GM18520 (cell line): ENCODE results near the gene SLC9A4.

ENCODE experiments used
- ATAC-seq: cut with Tn5 transposase; IDR thresholded peaks from one replicate; pipeline ENCODE4 v1.9.1; 2021; ENCODE audit not compliant: unreplicated experiment

The SLC9A4 gene

GRCh38 chr2:102494570-102494969, 21.5 kb downstream of the SLC9A4 start:
- no peak for ATAC-seq

DNA sequence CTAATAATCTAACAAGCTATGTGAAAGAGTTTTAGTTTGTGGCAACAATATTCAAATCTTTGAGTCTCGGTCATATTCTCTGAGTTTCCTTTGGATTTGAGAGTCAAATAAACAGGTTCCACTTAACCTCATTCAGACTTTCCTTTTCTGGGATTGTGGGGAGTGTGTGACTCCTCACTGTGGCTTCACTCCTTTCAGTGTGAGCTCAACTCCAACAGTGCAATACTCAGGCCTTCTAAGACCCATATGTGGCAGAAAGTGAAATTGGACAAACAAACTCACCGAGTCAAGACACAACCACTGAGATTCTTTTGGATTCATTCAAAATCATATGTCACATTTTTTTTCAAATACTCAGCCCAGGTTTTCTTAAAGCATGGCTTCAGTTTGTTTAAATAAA, 25.4 kb downstream of the SLC9A4 start:
- no peak for ATAC-seq

DNA sequence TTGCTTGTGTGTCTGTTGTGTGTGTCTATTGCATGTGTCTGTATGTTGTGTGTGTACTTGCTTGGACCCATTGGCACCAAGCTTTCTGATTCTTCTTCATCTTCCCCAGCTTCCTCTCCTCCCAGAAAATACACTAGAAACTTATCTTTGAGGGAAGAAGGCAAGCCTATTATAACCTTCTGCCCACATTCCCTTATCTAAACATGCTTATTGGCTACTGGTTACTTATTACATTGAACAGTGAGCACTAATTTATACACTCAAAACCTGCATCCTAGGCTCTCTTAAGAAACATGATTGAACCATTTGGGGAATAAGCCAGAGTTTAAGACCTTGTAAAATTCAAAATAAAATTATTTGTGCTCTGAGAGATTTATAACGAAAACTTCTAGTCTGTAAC, 26.5 kb downstream of the SLC9A4 start:
- no peak for ATAC-seq

DNA sequence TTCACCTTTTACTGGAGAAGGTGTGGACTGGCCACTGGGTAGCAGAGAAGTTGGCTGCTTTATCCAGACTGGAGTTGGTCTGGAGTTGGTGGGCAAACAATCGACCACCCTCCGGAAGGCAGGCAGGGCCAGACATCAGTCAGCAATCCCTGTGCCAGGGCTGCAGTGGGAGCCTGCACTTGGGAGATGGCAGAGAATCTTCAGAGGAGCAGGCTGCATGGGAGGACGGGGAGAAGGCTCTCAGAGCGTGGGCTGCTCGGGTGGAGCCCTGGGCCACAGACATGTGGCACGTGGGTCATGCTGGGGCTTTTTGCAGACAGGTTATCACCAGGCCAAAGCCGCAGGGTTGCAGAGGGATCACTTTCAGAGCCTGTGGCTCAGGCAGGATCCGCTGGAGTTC, 29.6 kb downstream of the SLC9A4 start:
- no peak for ATAC-seq

- no peak for ATAC-seq
Observed at GRCh38 chr2:102504833-102505232, 31.8 kb downstream of the SLC9A4 start.

DNA sequence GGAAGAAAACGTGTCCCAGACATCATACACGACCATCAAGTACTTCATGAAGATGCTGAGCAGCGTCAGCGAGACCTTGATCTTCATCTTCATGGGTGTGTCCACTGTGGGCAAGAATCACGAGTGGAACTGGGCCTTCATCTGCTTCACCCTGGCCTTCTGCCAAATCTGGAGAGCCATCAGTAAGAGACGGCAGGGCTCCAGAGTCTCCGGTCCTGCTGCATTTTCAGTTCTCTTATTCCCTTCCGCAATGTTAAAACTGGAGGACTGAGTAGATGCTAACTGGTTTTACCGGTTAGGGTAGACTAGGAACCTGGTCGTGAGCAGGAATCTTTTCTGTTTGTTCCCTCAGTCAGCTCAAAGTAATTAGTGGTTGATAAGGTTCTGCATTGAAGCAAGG, 32.3 kb downstream of the SLC9A4 start:
- no peak for ATAC-seq

- ATAC-seq: no peak
Observed at GRCh38 chr2:102506743-102507142, 33.7 kb downstream of the SLC9A4 start.

GRCh38 chr2:102508863-102509262, 35.8 kb downstream of the SLC9A4 start:
- ATAC-seq: no peak

GRCh38 chr2:102509749-102510148, 36.7 kb downstream of the SLC9A4 start:
- no peak for ATAC-seq

- no peak for ATAC-seq
Observed at GRCh38 chr2:102510791-102511575, 38.0 kb downstream of the SLC9A4 start.

DNA sequence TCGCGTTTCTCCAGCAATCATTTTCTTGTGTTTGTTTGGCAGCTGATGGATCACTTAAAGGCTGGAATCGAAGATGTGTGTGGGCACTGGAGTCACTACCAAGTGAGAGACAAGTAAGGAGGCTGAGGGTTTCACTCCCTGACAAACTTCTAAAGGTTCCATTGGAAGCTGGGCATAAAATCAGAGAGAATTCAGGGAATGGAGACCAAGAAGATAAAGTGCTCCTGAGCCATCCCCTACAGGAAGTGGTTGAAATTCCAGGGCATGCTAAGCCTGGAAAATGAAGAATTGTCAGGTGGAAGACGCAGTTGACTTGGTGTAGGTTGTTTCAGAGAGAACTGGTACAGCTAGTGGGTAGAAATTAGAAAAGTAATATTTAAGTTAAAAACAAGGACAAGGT, 39.1 kb downstream of the SLC9A4 start:
- no peak for ATAC-seq

GRCh38 chr2:102513355-102513939, 40.4 kb downstream of the SLC9A4 start:
- ATAC-seq: no peak

DNA sequence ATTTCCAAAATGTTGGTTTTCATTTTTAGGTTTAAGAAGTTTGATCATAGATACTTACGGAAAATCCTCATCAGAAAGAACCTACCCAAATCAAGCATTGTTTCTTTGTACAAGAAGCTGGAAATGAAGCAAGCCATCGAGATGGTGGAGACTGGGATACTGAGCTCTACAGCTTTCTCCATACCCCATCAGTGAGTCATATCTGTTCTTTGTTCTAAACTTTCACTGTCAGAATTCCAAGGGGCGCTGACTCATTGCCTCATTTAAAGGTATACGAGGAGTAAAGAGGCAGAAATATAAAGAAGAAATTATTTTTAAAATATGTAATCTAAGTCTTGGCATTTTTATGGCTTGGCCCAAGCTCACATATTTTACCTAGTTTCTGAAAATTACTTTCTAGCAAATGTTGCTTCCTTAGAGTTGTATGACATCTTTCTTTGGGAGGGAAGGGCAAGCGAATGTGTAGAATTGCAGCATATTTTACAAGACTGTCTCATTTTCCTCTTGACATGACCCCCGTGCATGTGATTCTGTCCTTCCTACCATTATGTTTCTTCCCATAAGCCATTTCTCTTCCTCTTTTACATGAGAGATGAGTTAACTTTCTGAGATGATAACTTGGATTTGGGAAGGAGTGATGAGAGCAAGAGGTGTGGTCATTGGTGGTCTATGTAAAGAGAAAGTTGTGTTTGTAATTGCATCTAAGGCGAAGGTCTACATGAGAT, 41.2 kb downstream of the SLC9A4 start:
- no peak for ATAC-seq

DNA sequence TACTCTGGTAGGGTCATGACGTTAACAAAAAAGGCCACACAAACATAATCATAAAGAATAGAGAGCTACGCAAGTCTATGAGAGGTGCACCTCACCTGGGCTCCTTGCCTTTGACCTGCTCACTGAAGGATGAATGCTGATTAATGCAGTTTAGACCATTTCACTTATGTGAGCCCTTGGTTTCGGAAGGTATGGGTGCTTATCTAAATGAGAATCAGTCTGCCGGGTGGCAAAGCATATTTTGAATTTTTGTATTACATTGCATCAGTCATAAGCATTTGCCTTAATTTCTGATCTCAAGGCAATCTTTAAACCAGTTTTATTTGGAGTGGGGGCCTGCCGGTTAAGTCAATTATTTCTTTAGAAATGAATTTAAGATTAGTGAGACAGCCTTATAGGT, 42.8 kb downstream of the SLC9A4 start:
- ATAC-seq: no peak

GRCh38 chr2:102518170-102518569, 45.1 kb downstream of the SLC9A4 start:
- ATAC-seq: no peak

DNA sequence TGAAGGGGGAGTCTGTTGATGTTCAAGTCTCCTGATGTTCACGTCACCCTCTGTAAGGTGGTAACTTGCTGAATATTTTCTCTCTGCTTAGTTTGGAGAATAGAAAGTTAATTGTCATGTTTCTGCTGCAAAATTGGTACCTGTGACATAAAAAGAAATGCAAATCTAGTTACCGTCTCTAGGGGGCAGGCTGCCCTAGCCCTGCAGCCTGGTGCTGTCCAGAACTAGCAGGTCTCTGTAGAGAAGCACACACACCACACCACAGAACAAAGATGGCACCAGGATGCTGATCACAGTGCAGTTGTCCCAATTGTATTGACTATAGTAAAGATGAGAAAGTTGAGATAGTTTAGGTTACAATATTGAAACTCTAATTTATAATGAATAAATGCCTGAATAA, 47.0 kb downstream of the SLC9A4 start:
- no peak for ATAC-seq

GRCh38 chr2:102520801-102521200, 47.8 kb downstream of the SLC9A4 start:
- ATAC-seq: no peak

GRCh38 chr2:102522162-102522561, 49.1 kb downstream of the SLC9A4 start:
- no peak for ATAC-seq

GRCh38 chr2:102522890-102523289, 49.9 kb downstream of the SLC9A4 start:
- no peak for ATAC-seq

DNA sequence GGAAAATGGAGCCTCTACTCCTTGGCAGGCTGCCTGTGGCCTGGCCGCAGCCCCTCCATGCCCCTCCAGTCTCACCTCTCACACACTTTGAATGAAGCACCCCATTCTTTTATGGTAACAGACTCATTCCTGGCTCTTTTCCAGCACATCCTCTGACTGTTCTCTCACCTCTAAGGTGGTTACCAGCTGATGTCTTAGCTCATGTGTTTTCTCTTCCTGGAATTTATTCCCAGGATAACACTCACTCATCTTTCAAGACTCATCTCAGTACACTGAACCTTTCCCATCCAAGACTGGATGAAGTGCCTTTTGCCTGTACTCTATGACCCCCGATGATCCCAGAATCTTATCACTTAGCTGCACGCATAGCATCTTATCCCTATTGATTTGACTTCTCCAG, 50.6 kb downstream of the SLC9A4 start:
- ATAC-seq: no peak

GRCh38 chr2:102527086-102527485, 54.1 kb downstream of the SLC9A4 start:
- ATAC-seq: no peak

- ATAC-seq: no peak
Observed at GRCh38 chr2:102538491-102538890, 65.5 kb downstream of the SLC9A4 start.
